ENCODE data around the gene MYBPH. TPM values are rescaled to one million over a fixed set of nuclear protein-coding genes. Genes with fewer than 3 reads are reported as not detected.

Gene MYBPH
- total and polyA plus RNA-seq, 2 experiments from 2014 or later = not detected

DNA sequence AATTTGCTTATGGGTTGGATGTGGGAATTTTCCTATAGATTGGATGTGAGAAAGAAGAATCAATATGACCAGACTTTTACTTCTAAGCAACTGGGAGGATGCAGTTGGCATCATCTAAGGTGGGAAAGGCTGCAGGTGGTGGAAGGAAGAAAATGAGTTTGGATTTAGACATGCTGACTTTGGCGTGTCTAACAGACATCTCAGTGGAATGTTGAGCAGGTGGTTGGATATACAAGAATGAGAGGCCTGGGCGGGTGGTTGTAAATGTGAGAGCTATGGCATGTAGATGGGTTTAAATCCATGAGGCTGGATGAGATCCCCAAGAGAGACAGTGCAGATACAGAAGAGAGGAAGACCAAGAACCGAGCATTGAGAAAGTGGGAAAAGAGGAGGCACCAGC is 37.6 kb downstream of the MYBPH start:
- peaks cover 13% of the 10 kb centered on the region for H3K4me1 ChIP-seq (ENCODE audit: insufficient read depth)

More for the DNA sequence above, 37.6 kb downstream of the MYBPH start:
- no peak overlapping the region for H2AFZ ChIP-seq
- DNase-seq (ENCODE audit: low spot score) = no peak
- no peaks in the 10 kb centered on the region for H3K36me3 ChIP-seq (ENCODE audit: insufficient read depth)
- H3K4me1 Mint-ChIP-seq = peaks cover 12% of the 10 kb centered on the region; the same call in 2 of the 3 replicates
- TF ChIP-seq ZNF462 (CRISPR knock-in tag; IDR thresholded peaks at IDR 0.05) (no peak), CREB1 (CRISPR knock-in tag; IDR thresholded peaks at IDR 0.05; ENCODE audit: low read depth) (no peak), REST (IDR thresholded peaks at IDR 0.05; ENCODE audit: unreplicated experiment) (no peak), JUNB (IDR thresholded peaks at IDR 0.05; ENCODE audit: unreplicated experiment) (no peak), STAT1 (IDR thresholded peaks at IDR 0.05; ENCODE audit: unreplicated experiment) (no peak)
- no peak overlapping the region for H3K4me3 Mint-ChIP-seq
- H3K36me3 Mint-ChIP-seq (ENCODE audit: low read depth) = no peaks in the 10 kb centered on the region
- H3K9me2 ChIP-seq (ENCODE audit: insufficient read depth) = no peaks in the 10 kb centered on the region
- no peaks in the 10 kb centered on the region for H3K9me3 Mint-ChIP-seq
- H3K27ac Mint-ChIP-seq = no peak overlapping the region
- no peak overlapping the region for H3K4me2 ChIP-seq
- no peaks in the 10 kb centered on the region for H4K20me1 ChIP-seq (replicated peaks; ENCODE audit: insufficient read depth)
- peaks cover 10% of the 10 kb centered on the region for H3K27me3 Mint-ChIP-seq (ENCODE audit: insufficient read depth, low read depth, poor library complexity)
- H3K27ac ChIP-seq (ENCODE audit: low read depth) = no peak overlapping the region
- H3K79me2 ChIP-seq (replicated peaks; ENCODE audit: insufficient read depth) = no peaks in the 10 kb centered on the region
- no peaks in the 10 kb centered on the region for H3K27me3 ChIP-seq (ENCODE audit: insufficient read depth)
- H3K4me3 ChIP-seq = no peak overlapping the region
- no peak for ATAC-seq
- no peaks in the 10 kb centered on the region for H3F3A ChIP-seq (replicated peaks; ENCODE audit: low read depth)
